GM13977 (cell line): ENCODE measurements around the gene ZNF382.
A peak's percentile ranks its signal among the peaks of the same experiment; 100 is the strongest.
"Not testable (repeated sequence)": the region's sequence is repeated elsewhere in the genome, so short reads cannot be mapped to it uniquely, and the experiment has no call there.

Source experiments
- DNase-seq: peaks from one replicate; pipeline ENCODE4 v3.0.0; 2012; ENCODE audit warnings: low spot score
- CTCF ChIP-seq: IDR thresholded peaks from 2 replicates; pipeline ENCODE4 v1.5.1; 2012; ENCODE audit warnings: mild to moderate bottlenecking, control low read depth; ENCODE audit not compliant: insufficient read depth; ENCODE audit errors: extremely low read depth, missing control alignments
- in situ Hi-C: fragments of 300-500 bp; cut with MboI; formaldehyde crosslinking; loops from one replicate; pipeline ENCODE4 v1.12.0; 2022; ENCODE audit warnings: low sequenced_read_pairs, low pct_unique_long_range_greater_than_20kb, mixed read lengths, inconsistent platforms; ENCODE audit not compliant: unreplicated experiment

Gene ZNF382

GRCh38 chr19:36577271-36577996 is 27.7 kb upstream of the ZNF382 start:
- in situ Hi-C loops = no loop called here
- DNase-seq = no peak
- TF ChIP-seq CTCF = no peak

DNA sequence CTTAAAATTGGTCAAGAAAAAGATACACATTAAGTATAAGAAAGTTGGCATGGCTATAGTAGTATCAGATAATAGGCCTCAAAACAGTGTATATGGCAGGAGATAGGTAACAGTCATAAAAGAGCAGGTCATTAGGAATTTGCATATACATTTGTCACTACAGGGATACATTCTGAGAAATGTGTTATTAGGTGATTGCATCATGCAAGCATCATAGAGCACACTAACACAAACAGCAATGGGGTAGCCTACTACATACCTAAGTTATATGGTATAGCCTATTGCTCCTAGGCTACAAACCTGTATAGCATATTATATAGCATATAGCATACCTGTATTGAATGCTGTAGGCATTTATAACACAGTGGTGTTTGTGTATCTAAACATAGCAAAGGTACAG is 25.9 kb upstream of the ZNF382 start:
- DNase-seq = no peak
- no peak for TF ChIP-seq CTCF
- in situ Hi-C loops = no loop called here

- in situ Hi-C loops, DNase-seq: not testable (repeated sequence)
Measured at GRCh38 chr19:36602681-36603080, 2.4 kb upstream of the ZNF382 start.

DNA sequence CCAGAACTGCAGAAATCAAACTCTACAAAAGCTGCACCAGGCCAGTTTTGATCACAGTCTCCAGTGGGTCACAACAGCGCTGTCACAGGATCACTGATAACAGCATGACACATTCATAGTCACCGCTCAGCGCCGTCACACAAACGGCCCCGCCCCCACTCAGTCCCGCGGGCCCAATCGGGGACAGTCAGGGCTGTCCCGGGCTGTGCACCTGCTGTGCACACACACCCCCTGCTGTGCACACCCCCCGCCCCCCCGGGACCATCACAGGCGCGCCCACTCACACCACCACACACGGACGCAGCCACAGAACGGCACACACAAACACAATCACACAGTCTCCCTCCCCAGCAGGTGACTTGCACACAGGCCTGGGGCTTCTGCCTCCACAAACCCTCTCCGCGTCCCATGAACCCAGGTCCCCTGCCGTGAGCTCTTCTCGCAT is 435 bp upstream of the ZNF382 start:
- peak; percentile 83 for DNase-seq
- no peak for TF ChIP-seq CTCF
- in situ Hi-C loops = no loop called here

DNA sequence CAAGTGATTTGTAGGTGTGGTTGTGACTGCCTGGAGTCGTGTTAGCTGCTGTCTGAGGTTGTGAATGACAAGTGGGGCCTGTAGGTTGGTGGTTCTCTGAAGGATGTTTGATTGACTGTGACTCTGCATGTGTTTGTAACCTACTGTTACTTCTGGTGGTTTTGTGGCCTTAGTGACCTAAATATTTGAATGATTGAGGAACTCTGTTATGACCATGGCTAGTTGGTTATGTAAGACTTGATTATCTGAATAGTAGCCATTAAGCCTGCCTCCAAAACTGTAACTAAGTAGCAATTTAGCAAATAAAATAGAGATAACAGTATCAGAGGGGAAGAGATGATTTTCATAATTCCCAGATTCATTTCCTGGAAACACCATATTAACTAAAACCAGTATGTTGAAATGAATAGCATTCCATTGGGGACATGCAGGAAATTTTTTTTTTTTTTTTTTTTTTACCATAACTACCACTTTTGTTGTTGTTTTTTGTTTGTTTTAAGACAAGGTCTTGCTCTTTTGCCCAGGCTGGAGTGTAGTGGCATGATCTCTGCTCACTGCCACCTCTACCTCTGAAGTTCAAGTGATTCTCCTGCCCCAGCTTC is 865 bp downstream of the ZNF382 start:
- no peak for TF ChIP-seq CTCF
- in situ Hi-C loops = no loop called here
- peak; percentile 53 for DNase-seq

DNA sequence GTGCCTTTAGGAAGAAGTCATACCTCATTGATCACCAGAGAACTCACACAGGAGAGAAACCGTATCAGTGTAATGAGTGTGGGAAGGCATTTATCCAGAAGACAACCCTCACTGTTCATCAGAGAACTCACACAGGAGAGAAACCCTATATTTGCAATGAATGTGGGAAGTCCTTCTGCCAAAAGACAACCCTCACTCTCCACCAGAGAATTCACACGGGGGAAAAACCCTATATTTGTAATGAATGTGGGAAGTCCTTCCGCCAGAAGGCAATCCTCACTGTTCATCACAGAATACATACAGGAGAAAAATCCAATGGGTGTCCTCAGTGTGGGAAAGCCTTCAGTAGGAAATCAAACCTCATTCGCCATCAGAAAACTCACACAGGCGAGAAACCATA is 21.9 kb downstream of the ZNF382 start:
- in situ Hi-C loops = no loop called here
- no peak for DNase-seq
- no peak for TF ChIP-seq CTCF

DNA sequence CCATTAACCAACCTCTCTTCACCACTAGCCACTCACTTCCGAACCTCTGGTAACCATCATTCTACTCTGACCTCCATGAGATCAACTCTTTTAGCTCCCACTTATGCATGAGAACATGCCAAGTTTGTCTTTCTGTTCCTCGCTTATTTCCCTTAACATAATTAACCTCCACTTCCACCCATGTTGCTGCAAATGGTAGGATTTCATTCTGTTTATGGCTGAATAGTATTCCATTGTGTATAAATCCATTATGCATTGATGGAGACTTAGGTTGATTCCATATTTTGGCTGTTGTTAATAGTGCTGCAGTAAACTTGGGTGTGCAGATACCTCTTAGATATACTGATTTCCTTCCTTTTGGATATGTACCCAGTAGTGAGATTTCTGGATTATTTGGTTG is 30.2 kb downstream of the ZNF382 start:
- DNase-seq = no peak
- TF ChIP-seq CTCF = no peak
- in situ Hi-C loops = no loop called here
